Measurements from ENCODE around the gene DUS1L.

The DUS1L gene

DNA sequence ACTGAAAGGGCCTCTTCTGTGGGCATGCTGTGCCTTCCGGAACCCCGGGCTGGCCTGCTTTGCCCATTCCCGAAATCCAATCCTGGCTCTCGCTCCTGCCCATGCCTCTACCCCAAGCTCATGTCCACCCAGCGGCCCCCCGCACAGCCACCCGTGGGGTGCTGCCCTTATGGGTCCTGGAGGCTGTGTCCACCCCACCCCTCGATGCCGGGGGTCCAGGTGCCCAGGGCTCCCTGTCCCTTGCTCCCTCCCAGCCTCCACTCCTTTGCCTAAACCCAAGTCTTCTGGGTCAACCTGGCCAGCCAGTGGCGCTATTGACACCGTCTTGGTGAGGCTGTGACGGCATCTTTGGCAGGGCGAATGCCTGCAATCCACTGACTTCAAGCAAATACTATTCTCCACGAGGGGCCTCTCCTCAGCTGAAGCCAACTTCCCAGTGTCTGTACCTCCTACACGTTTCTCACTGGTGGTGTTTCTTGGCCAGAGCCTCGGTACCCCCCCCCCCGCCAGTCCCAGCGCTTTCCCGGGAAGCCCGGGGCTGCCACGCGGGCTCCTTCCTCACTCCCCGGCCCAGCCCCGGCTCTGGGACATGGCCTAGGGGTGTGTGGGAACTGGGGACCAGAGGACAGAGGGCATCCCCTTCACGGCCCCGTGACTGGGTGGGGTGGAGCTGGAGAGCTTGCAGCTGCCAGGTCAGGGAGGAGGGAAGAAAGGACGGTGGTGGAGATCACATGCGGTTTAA, 12.2 kb upstream of the DUS1L start:
- no peak for DNase-seq (ENCODE audit: low read depth in 2 of 3, low spot score in 1 of 3)

- DNase-seq (ENCODE audit: low read depth in 2 of 3, low spot score in 1 of 3) = no peak
Measured at GRCh38 chr17:82076785-82077591, 11.4 kb upstream of the DUS1L start.

DNA sequence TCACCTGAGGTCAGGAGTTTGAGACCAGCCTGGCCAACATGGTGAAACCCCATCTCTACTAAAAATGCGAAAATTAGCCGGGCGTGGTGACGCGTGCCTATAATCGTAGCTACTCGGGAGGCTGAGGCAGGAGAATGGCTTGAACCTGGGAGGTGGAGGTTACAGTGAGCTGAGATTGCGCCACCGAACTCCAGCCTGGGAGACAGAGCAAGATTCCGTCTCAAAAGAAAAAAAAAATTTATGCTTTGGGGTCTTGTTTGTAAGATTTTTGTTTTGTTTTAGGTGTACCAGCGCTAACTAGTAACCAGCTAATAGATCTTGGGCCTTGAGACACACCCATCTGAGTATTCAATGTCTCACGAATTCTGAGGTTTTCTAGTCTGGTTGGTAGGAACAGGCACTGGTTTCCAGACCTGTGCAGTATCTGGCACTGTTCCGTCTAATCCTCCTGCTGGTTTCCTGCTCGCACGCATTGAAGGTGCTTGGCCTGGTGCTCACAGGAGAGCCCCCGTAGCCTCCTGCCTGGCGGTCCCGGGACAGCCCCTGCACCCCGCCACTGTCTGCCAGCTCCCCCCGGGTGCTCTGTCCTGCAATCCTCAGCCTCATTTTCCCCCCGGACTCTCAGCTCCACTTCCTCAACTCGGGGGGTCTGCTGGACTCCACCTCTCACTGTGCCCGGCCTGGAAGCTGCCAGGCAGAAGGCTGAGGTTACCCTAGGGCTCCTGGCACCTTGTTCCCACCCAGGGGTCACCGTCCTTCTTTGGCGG, 10.6 kb upstream of the DUS1L start:
- no peak for DNase-seq (ENCODE audit: low read depth in 2 of 3, low spot score in 1 of 3)

- no peak for DNase-seq (ENCODE audit: low read depth in 2 of 3, low spot score in 1 of 3)
Measured at GRCh38 chr17:82073446-82073845, 7.8 kb upstream of the DUS1L start.

GRCh38 chr17:82072827-82073226, 7.2 kb upstream of the DUS1L start:
- DNase-seq (ENCODE audit: low read depth in 2 of 3, low spot score in 1 of 3) = no peak

GRCh38 chr17:82070611-82071010, 5.0 kb upstream of the DUS1L start:
- DNase-seq (ENCODE audit: low read depth in 2 of 3, low spot score in 1 of 3) = no peak

DNA sequence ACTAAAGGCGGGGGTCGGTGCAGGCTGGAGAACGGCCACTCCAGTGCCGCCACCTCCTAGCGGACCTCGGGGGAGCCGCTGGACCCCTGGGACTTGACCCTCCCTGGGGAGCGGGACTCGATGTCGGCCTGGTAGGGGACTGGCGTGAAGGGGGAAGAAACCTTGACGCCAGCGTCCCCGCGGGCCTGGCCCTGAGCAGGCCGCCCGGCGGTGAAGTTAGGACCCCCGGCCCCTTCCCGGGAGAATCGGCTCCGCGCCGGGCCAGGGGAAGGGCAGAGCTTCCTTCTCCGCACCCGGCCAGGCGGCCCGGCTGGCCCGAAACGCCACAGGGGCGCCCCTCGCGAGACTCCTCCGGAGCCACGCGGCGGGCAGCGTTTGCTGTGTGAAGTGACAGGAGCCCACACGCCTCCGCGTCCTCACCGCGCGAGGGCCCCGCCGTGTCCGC, 389 bp downstream of the DUS1L start:
- DNase-seq (ENCODE audit: low read depth in 2 of 3, low spot score in 1 of 3) = no peak

DNA sequence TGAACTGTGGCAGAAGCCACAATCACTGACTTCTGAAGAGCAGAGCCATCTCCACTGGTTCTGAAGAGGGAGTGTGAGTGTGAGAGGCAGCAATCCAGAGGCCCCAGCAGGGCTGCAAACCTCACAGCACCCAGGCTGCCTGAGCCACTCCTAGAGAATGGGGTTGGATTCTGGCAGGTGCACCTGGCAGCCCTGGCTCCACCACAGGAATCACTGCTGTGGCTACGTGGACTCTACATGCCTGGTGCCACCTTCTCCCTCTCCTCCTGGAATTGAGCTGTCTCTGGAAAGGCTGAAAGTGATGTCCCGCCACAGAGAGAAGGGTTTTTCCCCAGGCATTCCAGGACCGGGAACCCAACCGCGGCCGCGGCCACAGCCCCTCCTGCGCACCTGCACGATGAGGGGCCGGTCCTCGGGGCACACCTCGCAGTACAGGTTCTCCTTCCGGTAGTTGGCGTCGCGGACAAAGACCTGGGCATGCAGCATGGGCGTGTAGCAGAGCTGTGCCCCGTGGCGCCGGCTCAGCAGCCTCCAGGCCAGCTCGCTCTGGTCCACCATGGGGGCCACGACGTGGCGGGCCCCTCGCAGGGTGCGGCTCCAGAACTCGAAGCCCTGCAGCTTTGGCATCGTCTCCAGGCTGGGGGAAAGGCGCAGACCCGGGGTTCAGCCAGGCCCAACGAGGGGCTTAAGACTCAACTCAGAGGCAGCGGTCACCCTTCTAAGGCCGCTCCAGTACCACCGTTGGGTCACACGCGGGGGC, 991 bp downstream of the DUS1L start:
- DNase-seq (ENCODE audit: low read depth in 2 of 3, low spot score in 1 of 3) = no peak

DNA sequence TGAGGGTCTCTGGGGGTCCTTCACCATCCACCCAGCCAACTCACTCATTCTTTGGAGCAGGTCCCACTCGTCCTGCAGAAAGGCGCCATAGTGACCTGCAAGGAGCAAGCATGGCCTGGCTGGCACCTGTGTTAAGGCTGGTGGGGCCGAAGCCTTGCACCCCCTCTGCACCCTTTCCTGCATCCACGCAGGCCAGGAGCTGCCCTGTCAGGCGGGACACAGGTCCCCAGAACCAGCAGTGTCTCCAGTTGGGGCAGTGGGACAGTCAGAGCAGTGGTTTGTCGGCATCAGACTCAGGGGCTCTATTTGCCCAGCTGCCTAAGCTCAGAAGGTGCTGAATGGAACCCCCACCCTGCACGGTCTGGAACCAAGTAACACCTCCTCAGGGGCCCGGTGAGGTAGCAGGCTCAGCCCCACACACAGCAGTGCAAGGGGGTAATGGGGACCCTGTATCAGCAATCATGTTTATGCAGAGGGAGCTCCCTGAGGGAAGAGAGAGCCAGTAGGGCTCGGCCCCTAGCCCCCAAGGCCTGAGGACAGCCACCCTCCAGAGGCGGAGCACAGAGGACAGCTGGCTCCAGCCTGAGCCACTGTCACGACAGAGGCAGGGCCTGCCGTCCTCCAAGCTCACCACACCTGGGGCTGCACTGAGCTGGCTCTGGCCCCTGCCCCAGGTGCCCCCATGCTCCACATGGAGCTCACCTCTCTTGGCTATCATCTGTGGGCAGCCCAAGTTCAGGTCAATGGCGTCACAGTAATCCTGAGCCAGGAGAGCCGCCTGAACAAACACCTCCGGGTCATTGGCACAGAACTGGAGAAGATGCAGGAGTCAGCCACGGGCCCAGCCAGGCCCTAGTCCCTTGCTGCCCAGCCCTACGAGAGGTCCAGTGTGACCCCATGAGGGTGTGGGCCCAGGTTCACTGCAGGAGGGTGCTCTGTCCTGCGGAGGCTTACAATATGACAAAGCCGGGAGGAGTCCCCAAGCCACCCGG, 1.9 kb downstream of the DUS1L start:
- no peak for DNase-seq (ENCODE audit: low read depth in 2 of 3, low spot score in 1 of 3)

GRCh38 chr17:82062984-82063368, 2.6 kb downstream of the DUS1L start:
- no peak for DNase-seq (ENCODE audit: low read depth in 2 of 3, low spot score in 1 of 3)

DNA sequence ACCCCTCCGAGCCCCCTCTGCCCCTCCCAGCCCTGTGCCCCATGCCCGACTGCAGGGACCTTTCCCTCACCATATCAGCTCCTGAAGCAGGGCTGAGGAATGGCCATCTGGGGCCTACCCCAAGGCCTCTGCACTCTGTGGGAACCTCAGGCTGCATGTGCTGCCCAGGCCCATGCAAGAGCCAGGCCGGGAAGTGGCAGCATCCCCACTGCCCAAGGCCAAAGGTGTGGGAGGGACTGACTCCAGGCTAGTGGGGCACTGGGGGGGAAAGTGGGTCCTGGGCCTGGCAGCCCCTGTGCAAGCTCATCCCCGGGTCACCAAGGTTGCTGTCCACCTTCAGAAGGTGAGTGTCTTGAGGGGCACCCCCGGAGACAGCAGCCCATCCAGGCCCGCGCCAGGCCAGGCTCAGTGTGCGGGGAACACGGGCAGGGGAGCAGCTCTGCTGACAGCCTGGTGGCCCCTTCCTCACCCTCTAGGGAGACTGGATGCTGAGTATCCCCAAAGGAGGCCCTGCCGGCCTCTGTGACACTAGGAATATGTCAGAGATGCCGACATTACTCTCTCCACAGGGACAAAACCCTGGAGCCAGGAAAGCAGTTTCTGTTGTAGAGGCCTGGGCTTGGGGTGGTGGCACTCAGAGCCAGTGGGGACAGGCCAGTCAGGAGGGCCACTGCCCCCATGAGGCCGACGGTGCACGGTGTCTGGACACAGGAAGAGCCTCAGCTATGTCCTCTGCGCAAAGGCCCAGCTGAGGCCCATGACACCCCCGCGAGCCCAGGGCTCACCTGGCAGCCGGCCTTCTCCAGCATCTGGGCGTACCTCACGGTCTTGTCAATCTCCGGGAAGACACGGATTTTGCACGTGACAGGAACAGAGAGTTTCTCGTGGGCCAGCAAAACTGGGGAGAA, 3.3 kb downstream of the DUS1L start:
- DNase-seq (ENCODE audit: low read depth in 2 of 3, low spot score in 1 of 3) = no peak

DNA sequence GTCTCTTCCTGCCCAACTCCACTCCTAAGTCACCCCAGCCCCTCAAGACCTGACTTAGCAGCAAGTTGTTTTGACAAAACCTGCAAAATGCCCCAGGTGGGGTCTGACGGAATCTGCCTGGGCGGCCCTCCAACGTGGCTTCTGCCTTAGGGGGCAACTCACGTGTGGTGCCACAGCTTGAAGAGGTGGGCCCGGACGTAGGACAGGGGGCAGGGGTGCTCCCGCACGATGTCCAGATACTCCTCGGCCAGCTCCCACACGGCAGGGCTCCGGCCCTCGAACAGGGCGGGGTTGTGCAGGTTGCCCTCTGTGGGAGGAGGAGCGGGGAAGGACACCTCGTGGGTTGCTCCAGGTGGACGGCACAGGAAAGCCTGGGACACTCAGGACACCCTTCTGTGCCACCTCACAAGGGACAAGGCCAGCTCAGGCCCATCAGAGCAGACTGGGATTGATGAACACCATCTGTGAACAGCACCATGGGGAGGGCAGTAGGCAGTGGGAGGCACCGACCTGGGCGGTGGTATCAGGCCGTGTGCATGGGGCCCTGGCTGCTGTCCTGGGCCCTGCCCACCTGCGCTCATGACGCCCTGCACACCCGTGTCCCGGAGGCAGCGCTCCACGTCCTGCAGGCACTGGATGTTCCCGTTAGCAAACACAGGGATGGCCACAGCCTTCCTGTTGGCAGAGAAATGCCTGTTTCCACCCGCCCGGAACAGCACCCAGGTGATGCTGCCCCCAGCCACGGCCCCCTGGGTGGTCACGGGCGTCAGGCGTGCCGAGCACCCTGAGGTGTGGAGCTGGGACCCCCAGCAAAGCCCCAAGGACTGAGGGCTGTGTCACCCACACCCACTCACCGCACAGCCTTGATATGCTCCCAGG, 4.3 kb downstream of the DUS1L start:
- no peak for DNase-seq (ENCODE audit: low read depth in 2 of 3, low spot score in 1 of 3)

- no peak for DNase-seq (ENCODE audit: low read depth in 2 of 3, low spot score in 1 of 3)
Measured at GRCh38 chr17:82060614-82061013, 5.0 kb downstream of the DUS1L start.

DNA sequence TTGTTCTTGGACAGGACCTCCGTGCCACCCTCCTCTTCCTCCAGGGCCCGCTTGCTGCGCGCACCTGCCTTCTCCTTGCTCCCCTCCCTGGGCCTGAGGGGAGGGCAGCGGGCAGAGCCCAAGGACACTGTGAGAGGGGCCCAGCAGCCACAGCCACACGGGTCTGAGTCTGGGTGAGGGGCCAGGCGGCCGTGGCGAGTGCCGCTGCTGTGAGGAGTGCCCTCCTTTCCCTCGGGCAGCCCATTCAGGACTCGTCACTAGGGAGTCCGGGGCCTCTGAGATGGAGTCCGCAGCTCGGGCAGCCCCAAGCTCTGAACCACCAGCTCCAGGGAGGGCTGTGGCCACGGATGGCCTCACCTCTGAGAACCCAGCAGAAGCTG, 5.6 kb downstream of the DUS1L start:
- DNase-seq (ENCODE audit: low read depth in 2 of 3, low spot score in 1 of 3) = no peak

DNA sequence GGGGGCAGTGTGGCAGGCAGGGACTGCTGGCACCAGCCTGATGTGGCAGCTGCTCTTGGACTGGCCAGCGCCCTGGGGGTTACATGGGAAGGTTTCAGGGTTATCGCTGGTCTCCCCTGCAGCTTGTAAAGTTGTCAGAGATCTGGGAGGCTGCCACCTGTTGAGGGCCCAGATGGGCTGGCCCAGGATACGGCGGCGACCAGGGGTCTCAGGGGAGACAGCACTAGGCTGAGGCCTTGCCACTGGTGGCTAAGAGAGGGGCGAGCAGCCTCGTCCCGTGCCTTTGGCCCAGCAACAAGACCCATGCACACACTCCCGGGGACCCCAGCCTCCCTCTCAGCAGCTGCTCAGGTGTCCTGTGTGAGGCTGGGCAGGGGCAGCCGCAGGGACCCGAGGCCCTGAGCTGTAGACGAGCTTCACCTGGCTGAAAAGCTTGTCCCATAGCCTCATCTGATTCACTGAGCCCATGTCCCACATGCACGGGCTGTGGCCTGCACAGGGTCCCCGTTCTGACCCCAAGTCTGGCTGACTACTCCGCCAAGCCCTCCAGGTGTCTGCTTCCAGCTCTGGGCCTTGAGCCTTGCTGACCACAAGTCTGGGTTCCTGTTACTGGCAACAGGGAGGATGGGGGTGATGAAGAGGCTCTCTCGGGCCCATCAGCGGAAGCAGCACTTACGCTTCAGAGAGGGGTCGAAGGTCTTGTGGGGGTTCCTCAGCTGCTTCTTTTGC, 6.2 kb downstream of the DUS1L start:
- no peak for DNase-seq (ENCODE audit: low read depth in 2 of 3, low spot score in 1 of 3)

GRCh38 chr17:82058855-82059249, 6.8 kb downstream of the DUS1L start:
- no peak for DNase-seq (ENCODE audit: low read depth in 2 of 3, low spot score in 1 of 3)

DNA sequence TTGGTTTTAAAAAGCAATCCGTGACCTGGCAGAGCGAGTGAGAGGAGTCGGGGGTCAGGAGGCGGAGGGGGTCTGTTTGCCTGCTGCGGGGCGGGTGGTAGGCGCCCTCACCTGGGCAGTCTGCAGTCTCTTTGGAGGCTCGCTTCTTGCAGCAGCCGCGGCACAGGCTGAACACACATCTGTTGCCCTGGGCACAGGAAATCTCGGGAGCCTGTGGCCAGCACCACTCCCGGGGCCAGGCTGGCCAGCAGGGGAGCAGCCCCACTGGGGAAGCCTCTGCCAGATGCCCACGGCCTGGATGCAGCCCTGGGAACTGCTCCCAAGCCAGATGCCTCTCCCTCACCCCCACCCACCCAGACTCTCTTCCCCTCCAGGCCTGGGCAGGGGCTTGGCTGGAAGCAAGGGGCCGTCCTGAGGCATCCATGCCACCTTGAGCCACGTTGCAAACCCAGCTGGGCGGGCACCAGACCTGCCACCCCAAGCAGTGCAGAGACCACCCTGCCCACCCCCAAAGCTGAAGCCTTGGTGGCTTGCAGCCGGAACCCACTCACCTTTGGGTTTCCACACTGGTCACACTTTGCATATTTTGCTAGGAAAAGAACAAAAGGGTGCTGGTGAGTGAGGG, 7.3 kb downstream of the DUS1L start:
- no peak for DNase-seq (ENCODE audit: low read depth in 2 of 3, low spot score in 1 of 3)

Measured in stimulated activated CD4-positive, alpha-beta T cell treated with anti-CD3 and anti-CD28 coated beads, Interleukin-12 subunit alpha, Interleukin-12 subunit beta, amount 100 ng/mL, for 48 hours (primary cell).